ENCODE results near the gene CELF1. TPM values are rescaled to one million over a fixed set of nuclear protein-coding genes. Genes with fewer than 3 reads are reported as not detected.

Gene CELF1
- total and polyA plus RNA-seq, 2 of the 4 experiments (the other 2 are of a cell fraction), result 63.3 to 135 TPM

GRCh38 chr11:47487421-47487820 is 65.5 kb downstream of the CELF1 start:
- Histone ChIP-seq H2AK9ac (replicated peaks; ENCODE audit: low read depth, low read length, poor library complexity) (no peak overlapping the region), H3K4me2 (ENCODE audit: low read depth, low read length) (no peak overlapping the region), H3K9me3 (ENCODE audit: control insufficient read depth, insufficient read depth, low read length) (no peaks in the 10 kb centered on the region), H4K5ac (ENCODE audit: low read depth, low read length) (no peak overlapping the region), H3K4me3 (ENCODE audit: insufficient read depth, low read depth, low read length) (no peak overlapping the region), H4K91ac (ENCODE audit: insufficient read depth, low read depth, low read length) (no peak overlapping the region), H3K9ac (ENCODE audit: low read depth, low read length) (no peak overlapping the region), H2BK5ac (ENCODE audit: low read depth, low read length, poor library complexity, severe bottlenecking) (no peak overlapping the region), H2AK5ac (ENCODE audit: low read depth, low read length) (no peak overlapping the region), H3K79me1 (ENCODE audit: low read depth in 1 of 2, low read length in 2 of 2) (peaks cover 25 to 54% of the 10 kb centered on the region in 2 experiments), H3K23ac (ENCODE audit: low read depth, low read length) (no peak overlapping the region), H3K27ac (ENCODE audit: insufficient read depth, low read length) (no peak overlapping the region), H3K14ac (replicated peaks; ENCODE audit: low read depth, low read length) (no peak overlapping the region), H2AFZ (replicated peaks; ENCODE audit: low read length, poor library complexity) (no peak overlapping the region), H3K4ac (ENCODE audit: low read depth, low read length) (no peak overlapping the region), H3K56ac (ENCODE audit: extremely low read depth, insufficient read depth, low read length) (no peak overlapping the region), H3K4me1 (ENCODE audit: control insufficient read depth, insufficient read depth, low read length) (peaks cover 2% of the 10 kb centered on the region; the same call in 1 of the 2 replicates), H2BK20ac (ENCODE audit: low read depth, low read length) (no peak overlapping the region), H2BK120ac (ENCODE audit: low read depth, low read length) (no peak overlapping the region), H2BK15ac (ENCODE audit: low read depth, low read length) (no peak overlapping the region), H4K20me1 (ENCODE audit: insufficient read depth, low read length) (peaks cover 9% of the 10 kb centered on the region; the same call in 1 of the 2 replicates), H3K36me3 (ENCODE audit: control insufficient read depth, insufficient read depth, low read length) (peaks cover 30% of the 10 kb centered on the region), H3K9me1 (ENCODE audit: insufficient read depth, low read length) (peaks cover 11% of the 10 kb centered on the region), H4K8ac (ENCODE audit: low read depth in 2 of 2, low read length in 2 of 2) (no peak overlapping the region), H3K27me3 (ENCODE audit: control insufficient read depth, insufficient read depth, low read length) (no peaks in the 10 kb centered on the region), H3K18ac (ENCODE audit: low read depth, low read length) (no peak overlapping the region)
- no peak for ATAC-seq (ENCODE audit: low read depth)
- ChIA-PET CTCF (interaction anchor here (1.0 kb wide), 1 partner anchor 11 kb away, joined by 3 read pairs; no protein-coding TSS in a partner anchor), POLR2A (ENCODE audit: unreplicated experiment) (no interaction called here)
- BruUV-seq (replicated peaks), result no TSS peak
- in situ Hi-C loops (cut with MboI; ENCODE audit: low sequenced_read_pairs) (loop anchor here (10.0 kb wide), 1 partner anchor 127 kb away; no protein-coding TSS in a partner anchor), intact Hi-C loops (cut with micrococcal nuclease) (loop anchor here (10.0 kb wide), 1 partner anchor 47 kb away; no protein-coding TSS in a partner anchor), dilution Hi-C loops (cut with HindIII; ENCODE audit: low sequenced_read_pairs, unreplicated experiment) (no loop called here)
- no peak for DNase-seq
- WGBS, 2 experiments (ENCODE audit: extremely low coverage in 2 of 2, insufficient read length in 1 of 2), result 100% methylated on average over 1 of the region's 2 CpGs; no CpG with 5 or more reads in 1 of the 2 experiments
- TF ChIP-seq MAZ (IDR thresholded peaks at IDR 0.05; ENCODE audit: borderline replicate concordance, low read depth, low read length) (no peak), SMC3 (IDR thresholded peaks at IDR 0.05; ENCODE audit: low read depth, low read length) (no peak), RFX5 (IDR thresholded peaks at IDR 0.05; ENCODE audit: low read depth, low read length) (no peak), ELK1 (IDR thresholded peaks at IDR 0.05; ENCODE audit: borderline replicate concordance, low read depth, low read length) (no peak)

Measured in IMR-90 (cell line).